Upper lobe of left lung (tissue), 6 donors: ENCODE measurements around the gene CRYBG1. TPM values are rescaled to one million over a fixed set of nuclear protein-coding genes. Genes with fewer than 3 reads are reported as not detected.

Source experiments
- ATAC-seq, 2 donors: fragments of 200-7000 bp; cut with Tn5 transposase; one replicate each; pipeline ENCODE4 v1.9.1; 2022; ENCODE audit warnings: mild to moderate bottlenecking in 2 of 2, moderate library complexity in 2 of 2; ENCODE audit not compliant: low FRiP score in 2 of 2
- DNase-seq, 2 donors: peaks; one replicate each; pipeline ENCODE4 v3.0.0-alpha.2; 2019 to 2020
- H3K27ac ChIP-seq, 4 donors: fragments of 200-600 bp; sonication (generic); one replicate each; pipeline ENCODE4 v1.5.1; 2016 to 2019
- H3K27me3 ChIP-seq, 4 donors: fragments of 200-600 bp; sonication (generic); one replicate each; pipeline ENCODE4 v1.5.1; 2017 to 2019
- H3K36me3 ChIP-seq, 4 donors: fragments of 200-600 bp; sonication (generic); one replicate each; pipeline ENCODE4 v1.5.1; 2016 to 2019
- H3K4me1 ChIP-seq, 4 donors: fragments of 200-600 bp; sonication (generic); one replicate each; pipeline ENCODE4 v1.5.1; 2018 to 2019
- H3K4me3 ChIP-seq, 4 donors: fragments of 200-600 bp; sonication (generic); one replicate each; pipeline ENCODE4 v1.5.1; 2017 to 2019; ENCODE audit warnings: mild to moderate bottlenecking in 2 of 4, moderate library complexity in 1 of 4
- H3K9me3 ChIP-seq, 4 donors: fragments of 200-600 bp; sonication (generic); one replicate each; pipeline ENCODE4 v1.5.1; 2018 to 2019
- CTCF ChIP-seq, 6 experiments: fragments of 450-650 bp in 4 of 6; fragments of 200-600 bp in 2 of 6; sonication (generic) in 2 of 6; IDR thresholded peaks; one replicate each; pipeline ENCODE4 v1.5.1; 2016 to 2019; ENCODE audit warnings: antibody characterized with exemption in 6 of 6
- EP300 ChIP-seq, 4 donors: sonication (generic); formaldehyde crosslinking; IDR thresholded peaks; one replicate each; pipeline ENCODE4 v1.5.1; 2017; ENCODE audit warnings: antibody characterized with exemption in 4 of 4, control low read depth in 2 of 4
- POLR2A ChIP-seq, 4 donors: fragments of 450-650 bp; IDR thresholded peaks; one replicate each; pipeline ENCODE4 v1.5.1; 2016 to 2017; ENCODE audit warnings: antibody characterized with exemption in 4 of 4, mild to moderate bottlenecking in 2 of 4
- POLR2AphosphoS5 ChIP-seq, 2 donors: sonication (generic); formaldehyde crosslinking; IDR thresholded peaks; one replicate each; pipeline ENCODE4 v1.5.1; 2017; ENCODE audit warnings: antibody characterized with exemption in 2 of 2
- WGBS, 2 donors: methylation state at CpG; one replicate each; pipeline ENCODE4 v1.1.5; 2017 to 2018; 5-methylcytosine and 5-hydroxymethylcytosine counted together
- total RNA-seq, 6 donors: library from RNA; depleted of rRNA in 4 of 6; stranded (reverse); fragments of >200 nt in 4 of 6; gene quantifications; one replicate each; pipeline versions ENCODE4 v1.1.0 to v1.2.1, GENCODE V29; 2016 to 2021
- donor health status: DM: no; HTN: no; CAD: no; lungs with moderate emphysema.
- donor health status: DM: no; HTN: yes; CAD: no; lungs with severe emphysema.

CRYBG1 gene
- total RNA-seq, 6 donors from 2014 or later = 17.8 to 35.1 (median 25.5) TPM

GRCh38 chr6:106431972-106432371, 71.5 kb downstream of the CRYBG1 start:
- no peak for ATAC-seq
- 95% methylated on average over 3 of the region's 3 CpGs for WGBS, 2 donors
- no peak for DNase-seq
- TF ChIP-seq CTCF (IDR thresholded peaks at IDR 0.05) = no peak
- no peak for TF ChIP-seq EP300 (IDR thresholded peaks at IDR 0.05)
- no peak for TF ChIP-seq POLR2AphosphoS5 (IDR thresholded peaks at IDR 0.05)
- TF ChIP-seq POLR2A (IDR thresholded peaks at IDR 0.05) = no peak
- Histone ChIP-seq H3K9me3 (no peaks in the 10 kb centered on the region), H3K4me3 (no peak overlapping the region), H3K4me1 (no peaks in the 10 kb centered on the region), H3K36me3 (no peaks in the 10 kb centered on the region), H3K27me3 (no peaks in the 10 kb centered on the region), H3K27ac (no peak overlapping the region)

- Histone ChIP-seq H3K27ac (no peak overlapping the region), H3K4me1 (no peaks in the 10 kb centered on the region), H3K9me3 (no peaks in the 10 kb centered on the region), H3K4me3 (no peak overlapping the region), H3K36me3 (no peaks in the 10 kb centered on the region), H3K27me3 (no peaks in the 10 kb centered on the region)
- TF ChIP-seq CTCF (IDR thresholded peaks at IDR 0.05) (no peak), POLR2AphosphoS5 (IDR thresholded peaks at IDR 0.05) (no peak), POLR2A (IDR thresholded peaks at IDR 0.05) (no peak), EP300 (IDR thresholded peaks at IDR 0.05) (no peak)
- no peak for DNase-seq
- no peak for ATAC-seq
Measured at GRCh38 chr6:106434530-106434929, 74.0 kb downstream of the CRYBG1 start.

- ATAC-seq (no peak), DNase-seq (no peak)
- H3K9me3 ChIP-seq = no peaks in the 10 kb centered on the region
- WGBS, 2 donors = 75% methylated on average over 2 of the region's 2 CpGs
- H3K36me3 ChIP-seq = no peaks in the 10 kb centered on the region
- H3K4me3 ChIP-seq = no peak overlapping the region
- TF ChIP-seq CTCF (IDR thresholded peaks at IDR 0.05) (no peak), POLR2A (IDR thresholded peaks at IDR 0.05) (no peak), POLR2AphosphoS5 (IDR thresholded peaks at IDR 0.05) (no peak), EP300 (IDR thresholded peaks at IDR 0.05) (no peak)
- no peaks in the 10 kb centered on the region for H3K27me3 ChIP-seq
- H3K4me1 ChIP-seq = no peaks in the 10 kb centered on the region
- no peak overlapping the region for H3K27ac ChIP-seq
Measured at GRCh38 chr6:106439459-106439858, 78.9 kb downstream of the CRYBG1 start.

GRCh38 chr6:106440546-106440945, 80.0 kb downstream of the CRYBG1 start:
- no peak for ATAC-seq
- TF ChIP-seq POLR2AphosphoS5 (IDR thresholded peaks at IDR 0.05) (no peak), EP300 (IDR thresholded peaks at IDR 0.05) (no peak), POLR2A (IDR thresholded peaks at IDR 0.05) (no peak), CTCF (IDR thresholded peaks at IDR 0.05) (no peak)
- 67 to 75% methylated on average over 2 of the region's 2 CpGs for WGBS, 2 donors

GRCh38 chr6:106442395-106442794, 81.9 kb downstream of the CRYBG1 start:
- Histone ChIP-seq H3K4me3 (no peak overlapping the region), H3K27ac (no peak overlapping the region), H3K9me3 (no peaks in the 10 kb centered on the region), H3K36me3 (no peaks in the 10 kb centered on the region), H3K4me1 (peaks cover 0 to 5% (median 0%) of the 10 kb centered on the region in 4 donors), H3K27me3 (no peaks in the 10 kb centered on the region)
- no peak for DNase-seq
- TF ChIP-seq EP300 (IDR thresholded peaks at IDR 0.05) = no peak
- TF ChIP-seq POLR2A (IDR thresholded peaks at IDR 0.05) = no peak
- ATAC-seq = no peak
- 69 to 74% methylated on average over 3 of the region's 3 CpGs for WGBS, 2 donors

More at GRCh38 chr6:106440546-106440945, 80.0 kb downstream of the CRYBG1 start:
- Histone ChIP-seq H3K9me3 (no peaks in the 10 kb centered on the region), H3K4me1 (no peaks in the 10 kb centered on the region), H3K36me3 (no peaks in the 10 kb centered on the region), H3K27me3 (no peaks in the 10 kb centered on the region), H3K4me3 (no peak overlapping the region), H3K27ac (no peak overlapping the region)
- no peak for DNase-seq
